HepG2 (cell line): Measurements from ENCODE around the gene RCC1. TPM values are rescaled to one million over a fixed set of nuclear protein-coding genes. Genes with fewer than 3 reads are reported as not detected.

Experiments used
- BCL6 ChIP-seq: IDR thresholded peaks from 2 replicates; pipeline ENCODE4 v1.6.1; 2016; ENCODE audit warnings: missing genetic modification reagents, missing compliant biosample characterization
- MEF2D ChIP-seq: sonication (generic); formaldehyde crosslinking; IDR thresholded peaks from 2 replicates; pipeline ENCODE4 v1.5.1; 2020; ENCODE audit warnings: mild to moderate bottlenecking, missing genetic modification reagents
- MIER3 ChIP-seq: IDR thresholded peaks from 2 replicates; pipeline ENCODE4 v1.6.1; 2016; ENCODE audit warnings: missing compliant biosample characterization, borderline replicate concordance
- PITX1 ChIP-seq: sonication (generic); formaldehyde crosslinking; IDR thresholded peaks from 2 replicates; pipeline ENCODE4 v1.5.1; 2020; ENCODE audit warnings: mild to moderate bottlenecking, missing genetic modification reagents
- RARG ChIP-seq: sonication (generic); formaldehyde crosslinking; IDR thresholded peaks from 2 replicates; pipeline ENCODE4 v1.4.0; 2020; ENCODE audit warnings: low read depth, mild to moderate bottlenecking, missing genetic modification reagents
- RORA ChIP-seq: sonication (generic); formaldehyde crosslinking; IDR thresholded peaks from 2 replicates; pipeline ENCODE4 v1.5.0; 2020; ENCODE audit warnings: mild to moderate bottlenecking, missing genetic modification reagents, moderate library complexity
- SIN3B ChIP-seq: fragments of 150-350 bp; IDR thresholded peaks from 2 replicates; pipeline ENCODE4 v1.6.1; 2014; ENCODE audit warnings: low read length
- SIX4 ChIP-seq: sonication (generic); formaldehyde crosslinking; IDR thresholded peaks from 2 replicates; pipeline ENCODE4 v1.4.0; 2020; ENCODE audit warnings: missing genetic modification reagents
- SNAPC2 ChIP-seq: sonication (generic); formaldehyde crosslinking; IDR thresholded peaks from 2 replicates; pipeline ENCODE4 v1.8.1; 2022; ENCODE audit warnings: mild to moderate bottlenecking, missing genetic modification reagents
- STAG1 ChIP-seq: sonication (generic); formaldehyde crosslinking; IDR thresholded peaks from 2 replicates; pipeline ENCODE4 v1.4.0; 2020; ENCODE audit warnings: missing genetic modification reagents
- TMF1 ChIP-seq: sonication (generic); formaldehyde crosslinking; IDR thresholded peaks from 2 replicates; pipeline ENCODE4 v1.8.1; 2022; ENCODE audit warnings: low read depth, missing genetic modification reagents
- YY1 ChIP-seq: IDR thresholded peaks from 2 replicates; pipeline ENCODE4 v1.6.1; 2011; ENCODE audit warnings: low read length, low read depth, moderate library complexity, mild to moderate bottlenecking; ENCODE audit not compliant: insufficient read depth, insufficient replicate concordance
- ZFP37 ChIP-seq: sonication (generic); formaldehyde crosslinking; IDR thresholded peaks from 2 replicates; pipeline ENCODE4 v1.4.0; 2020; ENCODE audit warnings: missing genetic modification reagents, borderline replicate concordance
- ZNF124 ChIP-seq: sonication (generic); formaldehyde crosslinking; IDR thresholded peaks from 2 replicates; pipeline ENCODE4 v1.4.0; 2020; ENCODE audit warnings: missing genetic modification reagents
- ZNF282 ChIP-seq: fragments of 450-650 bp; IDR thresholded peaks from 2 replicates; pipeline ENCODE4 v1.6.1; 2018; ENCODE audit not compliant: partially characterized antibody
- ZNF431 ChIP-seq: sonication (generic); formaldehyde crosslinking; IDR thresholded peaks from 2 replicates; pipeline ENCODE4 v1.9.0; 2022; ENCODE audit warnings: missing genetic modification reagents, low read depth, mild to moderate bottlenecking, borderline replicate concordance
- ZNF782 ChIP-seq: sonication (generic); formaldehyde crosslinking; IDR thresholded peaks from 2 replicates; pipeline ENCODE4 v1.4.0; 2020; ENCODE audit warnings: missing genetic modification reagents, mild to moderate bottlenecking, borderline replicate concordance
- polyA plus RNA-seq, 8 experiments: library from polyadenylated mRNA; depleted of rRNA in 3 of 8; stranded (reverse) in 7 of 8; unstranded in 1 of 8; fragments of >200 nt; fragmentation: Illumina TruSeq in 4 of 8; extraction: Trizol in 4 of 8; gene quantifications; 2 replicates each; pipeline versions ENCODE4 v1.2.1 to v1.2.3, GENCODE V29; 2011 to 2016; ENCODE audit warnings: low read depth in 4 of 8, missing spikeins in 1 of 8, mixed read lengths in 1 of 8; ENCODE audit not compliant: insufficient read depth in 1 of 8
- total RNA-seq, 5 experiments: library from RNA; depleted of rRNA; stranded (reverse); fragments of >200 nt; fragmentation: Illumina TruSeq; extraction: Trizol; gene quantifications; 2 replicates each; pipeline ENCODE4 v1.2.3, GENCODE V29; 2016; ENCODE audit warnings: low read depth in 1 of 5
- TF ChIP-seq, protein P1 (sequence below): sonication (generic); formaldehyde crosslinking; IDR thresholded peaks from 2 replicates; pipeline ENCODE4 v1.8.1; 2023; ENCODE audit warnings: mild to moderate bottlenecking, inconsistent platforms, moderate library complexity, missing genetic modification reagents, borderline replicate concordance
- TF ChIP-seq, protein P2 (sequence below): sonication (generic); formaldehyde crosslinking; IDR thresholded peaks from 2 replicates; pipeline ENCODE4 v1.8.0; 2022; ENCODE audit warnings: mild to moderate bottlenecking, missing genetic modification reagents
- TF ChIP-seq, protein P3 (sequence below): sonication (generic); formaldehyde crosslinking; IDR thresholded peaks from 2 replicates; pipeline ENCODE4 v1.4.0; 2020; ENCODE audit warnings: low read depth, mild to moderate bottlenecking, missing genetic modification reagents
- TF ChIP-seq, protein P4 (sequence below): sonication (generic); formaldehyde crosslinking; IDR thresholded peaks from 2 replicates; pipeline ENCODE4 v1.4.0; 2020; ENCODE audit warnings: missing genetic modification reagents, borderline replicate concordance
- TF ChIP-seq, protein P5 (sequence below): sonication (generic); formaldehyde crosslinking; IDR thresholded peaks from 2 replicates; pipeline ENCODE4 v1.5.0; 2020; ENCODE audit warnings: mild to moderate bottlenecking, missing genetic modification reagents

The RCC1 gene
- total and polyA plus RNA-seq, 2 of the 13 experiments (the other 11 are each of a cell fraction or from before 2014, with no cell fraction given) = 47.2 to 80.8 TPM

DNA sequence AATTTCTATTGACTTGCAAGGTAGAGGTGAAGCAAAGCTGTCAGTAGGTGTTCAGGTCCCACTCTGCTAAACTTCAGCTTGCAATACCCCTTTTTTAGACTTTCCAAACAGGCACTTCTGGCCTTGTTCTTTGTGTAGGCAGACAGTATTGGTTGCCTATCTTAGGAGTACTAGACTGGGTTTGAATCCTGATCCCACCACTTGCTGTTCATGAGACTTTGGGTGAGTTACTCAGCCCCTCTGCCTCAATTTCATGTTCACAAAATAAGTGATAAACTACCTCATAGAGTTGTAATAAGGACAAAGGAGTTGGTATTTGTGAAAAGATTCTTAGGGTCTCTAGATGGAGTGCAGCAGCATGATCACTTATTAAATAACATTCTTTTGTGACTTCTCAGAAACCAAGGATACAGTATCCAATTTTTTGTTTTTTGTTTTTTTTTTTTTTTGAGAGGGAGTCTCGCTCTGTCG, 5.2 kb downstream of the RCC1 start (continued):
- no peak for TF ChIP-seq YY1
- TF ChIP-seq ZNF782 = no peak
- TF ChIP-seq, protein P1, sequence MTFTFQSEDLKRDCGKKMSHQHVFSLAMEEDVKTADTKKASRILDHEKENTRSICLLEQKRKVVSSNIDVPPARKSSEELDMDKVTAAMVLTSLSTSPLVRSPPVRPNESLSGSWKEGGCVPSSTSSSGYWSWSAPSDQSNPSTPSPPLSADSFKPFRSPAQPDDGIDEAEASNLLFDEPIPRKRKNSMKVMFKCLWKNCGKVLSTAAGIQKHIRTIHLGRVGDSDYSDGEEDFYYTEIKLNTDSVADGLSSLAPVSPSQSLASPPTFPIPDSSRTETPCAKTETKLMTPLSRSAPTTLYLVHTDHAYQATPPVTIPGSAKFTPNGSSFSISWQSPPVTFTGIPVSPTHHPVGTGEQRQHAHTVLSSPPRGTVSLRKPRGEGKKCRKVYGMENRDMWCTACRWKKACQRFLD (CRISPR knock-in tag) = no peak
- no peak for TF ChIP-seq RARG (CRISPR knock-in tag)
- 0 out of 2 replicates have a peak, but pooled peaks have one; percentile 35 for TF ChIP-seq MEF2D (CRISPR knock-in tag)
- TF ChIP-seq SIX4 (CRISPR knock-in tag) = no peak
- TF ChIP-seq ZNF431 = no peak
- no peak for TF ChIP-seq TMF1 (CRISPR knock-in tag)
- no peak for TF ChIP-seq RORA
- TF ChIP-seq, protein P2, sequence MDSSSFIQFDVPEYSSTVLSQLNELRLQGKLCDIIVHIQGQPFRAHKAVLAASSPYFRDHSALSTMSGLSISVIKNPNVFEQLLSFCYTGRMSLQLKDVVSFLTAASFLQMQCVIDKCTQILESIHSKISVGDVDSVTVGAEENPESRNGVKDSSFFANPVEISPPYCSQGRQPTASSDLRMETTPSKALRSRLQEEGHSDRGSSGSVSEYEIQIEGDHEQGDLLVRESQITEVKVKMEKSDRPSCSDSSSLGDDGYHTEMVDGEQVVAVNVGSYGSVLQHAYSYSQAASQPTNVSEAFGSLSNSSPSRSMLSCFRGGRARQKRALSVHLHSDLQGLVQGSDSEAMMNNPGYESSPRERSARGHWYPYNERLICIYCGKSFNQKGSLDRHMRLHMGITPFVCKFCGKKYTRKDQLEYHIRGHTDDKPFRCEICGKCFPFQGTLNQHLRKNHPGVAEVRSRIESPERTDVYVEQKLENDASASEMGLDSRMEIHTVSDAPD (CRISPR knock-in tag) = no peak
- TF ChIP-seq, protein P3, sequence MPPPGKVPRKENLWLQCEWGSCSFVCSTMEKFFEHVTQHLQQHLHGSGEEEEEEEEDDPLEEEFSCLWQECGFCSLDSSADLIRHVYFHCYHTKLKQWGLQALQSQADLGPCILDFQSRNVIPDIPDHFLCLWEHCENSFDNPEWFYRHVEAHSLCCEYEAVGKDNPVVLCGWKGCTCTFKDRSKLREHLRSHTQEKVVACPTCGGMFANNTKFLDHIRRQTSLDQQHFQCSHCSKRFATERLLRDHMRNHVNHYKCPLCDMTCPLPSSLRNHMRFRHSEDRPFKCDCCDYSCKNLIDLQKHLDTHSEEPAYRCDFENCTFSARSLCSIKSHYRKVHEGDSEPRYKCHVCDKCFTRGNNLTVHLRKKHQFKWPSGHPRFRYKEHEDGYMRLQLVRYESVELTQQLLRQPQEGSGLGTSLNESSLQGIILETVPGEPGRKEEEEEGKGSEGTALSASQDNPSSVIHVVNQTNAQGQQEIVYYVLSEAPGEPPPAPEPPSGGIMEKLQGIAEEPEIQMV = no peak
- TF ChIP-seq PITX1 (CRISPR knock-in tag) = no peak
- no peak for TF ChIP-seq STAG1 (CRISPR knock-in tag)
- no peak for TF ChIP-seq ZFP37
- no peak for TF ChIP-seq ZNF282
- TF ChIP-seq MIER3 (CRISPR knock-in tag) = no peak
- TF ChIP-seq BCL6 (CRISPR knock-in tag) = no peak
- TF ChIP-seq, protein P4, sequence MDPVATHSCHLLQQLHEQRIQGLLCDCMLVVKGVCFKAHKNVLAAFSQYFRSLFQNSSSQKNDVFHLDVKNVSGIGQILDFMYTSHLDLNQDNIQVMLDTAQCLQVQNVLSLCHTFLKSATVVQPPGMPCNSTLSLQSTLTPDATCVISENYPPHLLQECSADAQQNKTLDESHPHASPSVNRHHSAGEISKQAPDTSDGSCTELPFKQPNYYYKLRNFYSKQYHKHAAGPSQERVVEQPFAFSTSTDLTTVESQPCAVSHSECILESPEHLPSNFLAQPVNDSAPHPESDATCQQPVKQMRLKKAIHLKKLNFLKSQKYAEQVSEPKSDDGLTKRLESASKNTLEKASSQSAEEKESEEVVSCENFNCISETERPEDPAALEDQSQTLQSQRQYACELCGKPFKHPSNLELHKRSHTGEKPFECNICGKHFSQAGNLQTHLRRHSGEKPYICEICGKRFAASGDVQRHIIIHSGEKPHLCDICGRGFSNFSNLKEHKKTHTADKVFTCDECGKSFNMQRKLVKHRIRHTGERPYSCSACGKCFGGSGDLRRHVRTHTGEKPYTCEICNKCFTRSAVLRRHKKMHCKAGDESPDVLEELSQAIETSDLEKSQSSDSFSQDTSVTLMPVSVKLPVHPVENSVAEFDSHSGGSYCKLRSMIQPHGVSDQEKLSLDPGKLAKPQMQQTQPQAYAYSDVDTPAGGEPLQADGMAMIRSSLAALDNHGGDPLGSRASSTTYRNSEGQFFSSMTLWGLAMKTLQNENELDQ = no peak
- no peak for TF ChIP-seq SIN3B
- TF ChIP-seq, protein P5, sequence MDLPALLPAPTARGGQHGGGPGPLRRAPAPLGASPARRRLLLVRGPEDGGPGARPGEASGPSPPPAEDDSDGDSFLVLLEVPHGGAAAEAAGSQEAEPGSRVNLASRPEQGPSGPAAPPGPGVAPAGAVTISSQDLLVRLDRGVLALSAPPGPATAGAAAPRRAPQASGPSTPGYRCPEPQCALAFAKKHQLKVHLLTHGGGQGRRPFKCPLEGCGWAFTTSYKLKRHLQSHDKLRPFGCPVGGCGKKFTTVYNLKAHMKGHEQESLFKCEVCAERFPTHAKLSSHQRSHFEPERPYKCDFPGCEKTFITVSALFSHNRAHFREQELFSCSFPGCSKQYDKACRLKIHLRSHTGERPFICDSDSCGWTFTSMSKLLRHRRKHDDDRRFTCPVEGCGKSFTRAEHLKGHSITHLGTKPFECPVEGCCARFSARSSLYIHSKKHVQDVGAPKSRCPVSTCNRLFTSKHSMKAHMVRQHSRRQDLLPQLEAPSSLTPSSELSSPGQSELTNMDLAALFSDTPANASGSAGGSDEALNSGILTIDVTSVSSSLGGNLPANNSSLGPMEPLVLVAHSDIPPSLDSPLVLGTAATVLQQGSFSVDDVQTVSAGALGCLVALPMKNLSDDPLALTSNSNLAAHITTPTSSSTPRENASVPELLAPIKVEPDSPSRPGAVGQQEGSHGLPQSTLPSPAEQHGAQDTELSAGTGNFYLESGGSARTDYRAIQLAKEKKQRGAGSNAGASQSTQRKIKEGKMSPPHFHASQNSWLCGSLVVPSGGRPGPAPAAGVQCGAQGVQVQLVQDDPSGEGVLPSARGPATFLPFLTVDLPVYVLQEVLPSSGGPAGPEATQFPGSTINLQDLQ (CRISPR knock-in tag) = peak; percentile 54; the same call in 1 of the 2 replicates
- no peak for TF ChIP-seq ZNF124
- TF ChIP-seq SNAPC2 (CRISPR knock-in tag) = no peak
